GM12801 (cell line): Measurements from ENCODE around the gene ZBTB22.

Source experiments
- TF ChIP-seq, protein P1 (sequence below): IDR thresholded peaks from one replicate; pipeline ENCODE4 v1.5.1; 2011; ENCODE audit warnings: control low read depth; ENCODE audit not compliant: insufficient read length; ENCODE audit errors: extremely low read depth

ZBTB22 gene

DNA sequence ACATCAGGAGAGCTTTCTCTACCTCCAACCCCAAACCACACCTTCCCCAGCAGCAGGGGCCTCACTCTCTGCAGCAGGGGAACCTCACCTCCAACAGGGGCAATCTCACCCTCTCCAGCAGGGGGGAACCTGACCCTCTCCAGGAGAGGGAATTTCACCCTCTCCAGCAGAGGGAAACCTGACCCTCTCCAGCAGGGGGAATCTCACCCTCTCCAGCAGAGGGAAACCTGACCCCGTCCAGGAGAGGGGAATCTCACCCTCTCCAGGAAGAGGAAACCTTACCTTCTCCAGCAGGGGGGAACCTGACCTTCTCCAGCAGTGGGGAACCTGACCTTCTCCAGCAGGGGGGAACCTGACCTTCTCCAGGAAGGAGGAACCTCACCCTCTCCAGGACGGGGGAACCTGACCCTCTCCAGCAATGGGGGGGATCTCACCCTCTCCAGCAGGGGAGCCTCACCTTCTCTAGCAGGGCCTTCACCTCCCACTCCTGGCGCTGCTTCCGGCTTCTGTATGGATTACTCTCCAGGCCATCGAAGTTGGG is 37.5 kb downstream of the ZBTB22 start:
- TF ChIP-seq, protein P1, sequence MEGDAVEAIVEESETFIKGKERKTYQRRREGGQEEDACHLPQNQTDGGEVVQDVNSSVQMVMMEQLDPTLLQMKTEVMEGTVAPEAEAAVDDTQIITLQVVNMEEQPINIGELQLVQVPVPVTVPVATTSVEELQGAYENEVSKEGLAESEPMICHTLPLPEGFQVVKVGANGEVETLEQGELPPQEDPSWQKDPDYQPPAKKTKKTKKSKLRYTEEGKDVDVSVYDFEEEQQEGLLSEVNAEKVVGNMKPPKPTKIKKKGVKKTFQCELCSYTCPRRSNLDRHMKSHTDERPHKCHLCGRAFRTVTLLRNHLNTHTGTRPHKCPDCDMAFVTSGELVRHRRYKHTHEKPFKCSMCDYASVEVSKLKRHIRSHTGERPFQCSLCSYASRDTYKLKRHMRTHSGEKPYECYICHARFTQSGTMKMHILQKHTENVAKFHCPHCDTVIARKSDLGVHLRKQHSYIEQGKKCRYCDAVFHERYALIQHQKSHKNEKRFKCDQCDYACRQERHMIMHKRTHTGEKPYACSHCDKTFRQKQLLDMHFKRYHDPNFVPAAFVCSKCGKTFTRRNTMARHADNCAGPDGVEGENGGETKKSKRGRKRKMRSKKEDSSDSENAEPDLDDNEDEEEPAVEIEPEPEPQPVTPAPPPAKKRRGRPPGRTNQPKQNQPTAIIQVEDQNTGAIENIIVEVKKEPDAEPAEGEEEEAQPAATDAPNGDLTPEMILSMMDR, result no peak

DNA sequence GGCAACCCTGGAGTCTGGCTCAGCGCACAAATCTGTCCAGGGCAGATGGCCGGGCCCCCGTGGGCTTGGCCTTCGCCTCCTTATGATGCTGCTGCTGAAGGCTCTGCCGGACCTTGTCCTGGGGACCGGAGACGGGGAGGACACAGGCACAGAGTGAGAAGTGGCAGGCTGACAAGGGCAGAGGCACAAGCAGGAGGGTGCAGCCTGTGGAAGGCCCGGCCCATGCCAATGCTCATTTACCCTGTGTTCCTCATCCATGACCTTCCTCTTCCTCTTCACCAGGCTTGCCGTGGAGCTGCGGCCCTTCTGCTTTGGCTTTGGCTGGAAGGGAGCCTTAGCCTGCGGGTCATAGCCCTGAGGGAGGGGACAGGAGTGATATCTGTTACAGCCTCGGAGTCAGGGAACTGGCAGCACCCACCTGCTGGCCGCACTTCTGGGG is 38.3 kb downstream of the ZBTB22 start:
- TF ChIP-seq, protein P1, result no peak

DNA sequence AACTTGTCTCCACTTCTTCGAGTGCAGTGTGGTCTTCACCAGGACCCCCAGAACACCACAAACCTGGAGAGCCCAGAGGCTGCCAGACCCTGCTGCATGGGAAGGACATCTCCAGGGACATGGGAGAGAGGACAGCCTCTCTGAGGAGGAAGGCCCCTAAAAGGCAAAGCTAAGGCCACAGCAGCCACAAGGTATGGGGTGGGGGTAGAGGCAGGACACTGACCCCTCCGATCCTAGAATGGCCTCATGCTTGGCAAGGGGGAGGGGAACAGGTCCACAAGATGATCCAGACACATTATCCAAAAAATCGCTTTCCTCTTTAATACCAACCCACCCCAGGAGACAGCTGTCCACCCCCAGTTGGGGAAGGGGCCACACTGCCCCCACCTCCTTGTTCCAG is 38.7 kb downstream of the ZBTB22 start:
- TF ChIP-seq, protein P1, result no peak

DNA sequence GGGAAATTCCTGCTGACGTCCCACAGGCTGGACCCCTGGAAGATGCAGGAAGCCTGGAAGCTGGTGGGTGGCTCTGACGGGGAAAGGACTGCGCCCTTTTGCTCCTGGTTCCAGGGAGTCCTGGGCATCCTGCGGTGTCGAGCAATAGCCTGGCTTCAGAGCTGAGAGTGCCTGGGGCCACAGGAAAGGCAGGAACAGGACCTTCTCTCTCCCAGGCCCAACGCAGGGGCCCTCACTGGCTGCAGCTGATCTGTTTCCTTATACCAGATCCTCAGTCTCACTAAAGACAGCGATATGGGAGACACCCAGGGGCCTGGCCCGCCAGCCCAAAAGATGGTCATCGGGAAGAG is 39.2 kb downstream of the ZBTB22 start:
- TF ChIP-seq, protein P1, result no peak

DNA sequence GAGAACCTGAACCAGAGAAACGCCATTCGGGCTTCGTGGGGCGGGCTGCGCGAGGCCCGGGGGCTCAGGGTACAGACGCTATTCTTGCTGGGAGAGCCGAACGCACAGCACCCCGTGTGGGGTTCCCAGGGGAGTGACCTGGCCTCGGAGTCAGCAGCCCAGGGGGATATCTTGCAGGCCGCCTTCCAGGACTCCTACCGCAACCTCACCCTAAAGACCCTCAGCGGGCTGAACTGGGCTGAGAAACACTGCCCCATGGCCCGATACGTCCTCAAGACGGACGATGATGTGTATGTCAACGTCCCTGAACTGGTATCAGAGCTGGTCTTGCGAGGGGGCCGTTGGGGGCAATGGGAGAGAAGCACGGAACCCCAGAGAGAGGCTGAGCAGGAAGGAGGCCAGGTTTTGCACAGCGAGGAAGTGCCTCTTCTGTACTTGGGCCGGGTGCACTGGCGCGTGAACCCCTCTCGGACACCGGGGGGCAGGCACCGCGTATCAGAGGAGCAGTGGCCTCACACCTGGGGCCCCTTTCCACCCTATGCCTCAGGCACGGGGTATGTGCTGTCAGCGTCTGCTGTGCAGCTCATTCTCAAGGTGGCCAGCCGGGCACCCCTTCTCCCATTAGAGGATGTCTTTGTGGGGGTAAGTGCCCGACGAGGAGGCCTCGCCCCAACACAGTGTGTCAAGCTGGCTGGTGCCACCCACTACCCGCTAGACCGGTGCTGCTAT is 39.7 kb downstream of the ZBTB22 start:
- TF ChIP-seq, protein P1, result no peak

DNA sequence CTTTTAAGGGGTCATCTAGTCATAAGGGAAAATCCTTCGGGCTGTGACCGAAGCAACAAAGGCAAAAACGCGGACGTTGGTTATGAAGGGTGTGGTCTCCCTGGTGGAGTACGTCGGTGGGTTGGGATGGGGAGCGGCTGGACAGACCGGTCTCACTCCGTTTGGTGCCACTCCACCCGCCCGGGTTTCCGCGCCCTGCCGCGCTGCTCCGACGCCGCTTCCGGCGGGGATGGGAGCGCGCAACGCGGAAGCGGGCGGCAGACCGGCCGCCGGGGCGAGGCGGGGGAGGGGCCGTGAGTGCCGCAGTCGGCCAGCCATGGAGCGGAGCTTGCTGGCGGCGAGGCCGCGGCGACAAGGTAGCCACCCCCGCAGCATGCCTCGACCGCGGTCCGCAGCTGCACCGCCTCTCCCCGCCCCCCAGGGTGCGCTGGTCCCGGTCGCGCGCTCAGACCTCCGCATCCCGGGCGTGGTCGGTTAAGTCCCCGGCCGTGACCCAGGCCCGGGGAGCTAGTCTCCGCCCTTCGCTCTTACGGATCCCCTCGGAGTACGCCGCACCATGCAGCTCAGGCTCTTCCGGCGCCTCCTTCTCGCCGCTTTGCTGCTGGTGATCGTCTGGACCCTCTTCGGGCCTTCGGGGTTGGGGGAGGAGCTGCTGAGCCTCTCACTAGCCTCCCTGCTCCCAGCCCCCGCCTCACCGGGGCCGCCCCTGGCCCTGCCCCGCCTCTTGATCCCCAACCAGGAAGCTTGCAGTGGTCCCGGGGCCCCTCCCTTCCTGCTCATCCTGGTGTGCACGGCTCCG is 40.5 kb downstream of the ZBTB22 start, which contains the start of gene B3GALT4:
Gene B3GALT4, plus strand, starts transcription at position 260 of the 799 bp plus-strand sequence. Its CDS starts 297 bp downstream, at position 557.
- TF ChIP-seq, protein P1, result no peak

DNA sequence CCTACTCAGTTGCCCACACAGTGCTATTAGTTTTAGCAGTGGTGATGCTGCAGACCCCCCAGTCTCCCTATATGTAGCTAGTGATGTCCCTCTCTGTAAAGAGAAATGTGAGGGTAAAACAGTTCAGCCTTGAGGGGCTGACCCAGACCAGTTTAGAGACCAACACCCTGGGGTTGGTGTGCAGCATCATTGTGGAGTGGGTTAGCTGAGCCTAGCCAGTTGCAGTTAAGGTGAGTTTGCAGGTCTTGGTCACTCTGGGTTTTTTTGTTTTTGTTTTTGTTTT is 41.0 kb downstream of the ZBTB22 start:
- TF ChIP-seq, protein P1, result no peak
